SU-DHL-6 (cell line): ENCODE measurements around the gene TMEM244.

Experiments used
- H2AFZ ChIP-seq: fragments of 200-600 bp; sonication (generic); 2 replicates; pipeline ENCODE4 v1.6.1; 2014; ENCODE audit warnings: low read depth, mild to moderate bottlenecking, moderate library complexity, mixed read lengths, antibody characterized with exemption, low read length; ENCODE audit not compliant: severe bottlenecking
- H3F3A ChIP-seq: fragments of 200-600 bp; shearing (Covaris generic); 2 replicates; pipeline ENCODE4 v1.6.0; 2016; ENCODE audit warnings: antibody characterized with exemption, mild to moderate bottlenecking; ENCODE audit not compliant: insufficient read depth
- H3K27ac ChIP-seq: fragments of 200-600 bp; sonication (generic); 2 replicates; pipeline ENCODE4 v1.5.1; 2016; ENCODE audit warnings: low read depth, mild to moderate bottlenecking, low read length, moderate library complexity, mixed read lengths
- H3K27me3 ChIP-seq: fragments of 200-600 bp; sonication (generic), shearing (Covaris generic); 2 replicates; pipeline ENCODE4 v1.6.0; 2014; ENCODE audit warnings: mild to moderate bottlenecking, low read length
- H3K36me3 ChIP-seq: fragments of 200-600 bp; sonication (generic); 2 replicates; pipeline ENCODE4 v1.6.1; 2014; ENCODE audit warnings: mild to moderate bottlenecking, low read length, mixed read lengths
- H3K4me2 ChIP-seq: fragments of 300-600, 200-600 bp; shearing (Covaris generic), sonication (generic); 2 replicates; pipeline ENCODE4 v1.6.0; 2014; ENCODE audit warnings: low read length, low read depth, mild to moderate bottlenecking; ENCODE audit not compliant: poor library complexity, severe bottlenecking
- H3K4me3 ChIP-seq: fragments of 200-600 bp; sonication (generic); 2 replicates; pipeline ENCODE4 v1.5.1; 2014; ENCODE audit warnings: antibody characterized with exemption, low read length, mild to moderate bottlenecking, mixed read lengths; ENCODE audit not compliant: insufficient read depth, poor library complexity, severe bottlenecking
- H3K79me2 ChIP-seq: fragments of 200-600 bp; sonication (generic); 2 replicates; pipeline ENCODE4 v1.6.1; 2014; ENCODE audit warnings: mild to moderate bottlenecking, low read length, moderate library complexity; ENCODE audit not compliant: insufficient read depth
- H3K9ac ChIP-seq: fragments of 200-600 bp; sonication (generic); 2 replicates; pipeline ENCODE4 v1.7.0; 2014; ENCODE audit warnings: mild to moderate bottlenecking, low read length
- H3K9me2 ChIP-seq: fragments of 200-600 bp; sonication (generic); replicated peaks from 2 replicates; pipeline ENCODE4 v1.6.1; 2014; ENCODE audit warnings: low read length; ENCODE audit not compliant: insufficient read depth
- H3K9me3 ChIP-seq: fragments of 200-600 bp; sonication (generic); 2 replicates; pipeline ENCODE4 v1.6.1; 2014; ENCODE audit warnings: low read length, mixed read lengths; ENCODE audit not compliant: insufficient read depth
- H4K20me1 ChIP-seq: fragments of 200-600 bp; sonication (generic); 2 replicates; pipeline ENCODE4 v1.6.1; 2014; ENCODE audit warnings: low read depth, mild to moderate bottlenecking, antibody characterized with exemption, low read length, moderate library complexity, mixed read lengths
- CTCF ChIP-seq: fragments of 200-600 bp; sonication (generic); IDR thresholded peaks from one replicate; pipeline ENCODE4 v1.5.1; 2017; ENCODE audit warnings: antibody characterized with exemption, mild to moderate bottlenecking, low read length, moderate library complexity; ENCODE audit not compliant: insufficient read depth, poor library complexity, severe bottlenecking
- EZH2phosphoT487 ChIP-seq: fragments of 200-600 bp; sonication (generic), shearing (Covaris generic); conservative IDR thresholded peaks from 2 replicates; pipeline ENCODE4 v1.6.1; 2018; ENCODE audit warnings: mild to moderate bottlenecking, antibody characterized with exemption, low read length, moderate library complexity, mixed read lengths

TMEM244 gene

DNA sequence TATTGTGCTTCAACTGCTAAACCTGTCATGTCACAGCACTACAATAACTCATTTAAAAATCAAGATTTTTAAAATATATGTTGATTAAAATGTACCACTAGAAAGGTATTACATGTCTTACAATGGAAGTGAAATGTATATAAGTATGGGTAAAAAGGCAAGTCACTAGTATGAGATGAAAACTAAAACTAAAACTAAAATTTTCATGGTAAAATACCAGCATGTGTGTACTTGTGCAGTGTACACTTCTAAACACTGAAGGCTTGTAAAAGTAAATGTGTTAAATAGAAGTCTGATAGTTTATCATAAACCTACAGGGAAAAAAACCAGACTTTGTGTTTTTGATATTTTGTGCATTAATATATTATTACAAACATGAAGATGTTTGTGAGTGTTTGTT lies 13.7 kb upstream of the TMEM244 start:
- Histone ChIP-seq H3K9me3 (no peaks in the 10 kb centered on the region), H3K4me2 (no peak overlapping the region), H2AFZ (no peak overlapping the region), H4K20me1 (no peaks in the 10 kb centered on the region), H3K4me3 (no peak overlapping the region), H3K27me3 (no peaks in the 10 kb centered on the region), H3F3A (no peaks in the 10 kb centered on the region), H3K79me2 (no peaks in the 10 kb centered on the region), H3K9me2 (no peaks in the 10 kb centered on the region), H3K27ac (no peak overlapping the region), H3K36me3 (no peaks in the 10 kb centered on the region), H3K9ac (no peak overlapping the region)
- no peak for TF ChIP-seq EZH2phosphoT487
- TF ChIP-seq CTCF, result no peak

- H3K79me2 ChIP-seq, result no peaks in the 10 kb centered on the region
- TF ChIP-seq EZH2phosphoT487 (no peak), CTCF (no peak)
- H3K9me3 ChIP-seq, result no peaks in the 10 kb centered on the region
- no peaks in the 10 kb centered on the region for H3K36me3 ChIP-seq
- no peak overlapping the region for H2AFZ ChIP-seq
- H3K4me3 ChIP-seq, result no peak overlapping the region
- H4K20me1 ChIP-seq, result no peaks in the 10 kb centered on the region
- no peaks in the 10 kb centered on the region for H3F3A ChIP-seq
- no peak overlapping the region for H3K9ac ChIP-seq
- no peak overlapping the region for H3K27ac ChIP-seq
- no peaks in the 10 kb centered on the region for H3K9me2 ChIP-seq
- no peaks in the 10 kb centered on the region for H3K27me3 ChIP-seq
- H3K4me2 ChIP-seq, result no peak overlapping the region
Measured at GRCh38 chr6:129872586-129872985, 11.5 kb upstream of the TMEM244 start.

- H3K4me2 ChIP-seq, result no peak overlapping the region
- H3K4me3 ChIP-seq, result no peak overlapping the region
- no peaks in the 10 kb centered on the region for H3K9me3 ChIP-seq
- no peaks in the 10 kb centered on the region for H3K9me2 ChIP-seq
- no peak overlapping the region for H3K9ac ChIP-seq
- no peaks in the 10 kb centered on the region for H3K27me3 ChIP-seq
- TF ChIP-seq CTCF, result no peak
- TF ChIP-seq EZH2phosphoT487, result no peak
- H3K27ac ChIP-seq, result no peak overlapping the region
- H4K20me1 ChIP-seq, result no peaks in the 10 kb centered on the region
- no peaks in the 10 kb centered on the region for H3K79me2 ChIP-seq
- no peak overlapping the region for H2AFZ ChIP-seq
- H3F3A ChIP-seq, result no peaks in the 10 kb centered on the region
- no peaks in the 10 kb centered on the region for H3K36me3 ChIP-seq
Measured at GRCh38 chr6:129871221-129871620, 10.1 kb upstream of the TMEM244 start.

DNA sequence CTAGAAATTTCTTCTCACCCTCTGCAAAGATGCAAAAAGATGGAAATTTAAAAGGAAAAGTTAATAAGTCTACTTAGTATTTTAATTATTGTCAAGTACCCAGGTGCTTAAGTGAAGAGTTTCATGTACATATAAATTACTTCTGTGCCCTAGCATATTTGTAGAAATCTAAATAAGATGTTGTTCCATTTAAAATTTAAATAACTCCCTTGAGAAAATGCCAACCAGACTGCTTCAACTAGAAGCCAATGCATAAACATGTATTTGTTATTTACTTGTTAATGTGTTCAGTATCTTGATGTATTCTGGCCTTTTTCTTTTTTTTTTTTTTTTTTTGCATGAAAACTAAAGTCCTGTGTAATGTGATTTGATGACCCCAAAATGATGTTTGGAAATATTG lies 6.3 kb upstream of the TMEM244 start:
- H3K4me3 ChIP-seq, result no peak overlapping the region
- TF ChIP-seq CTCF (no peak), EZH2phosphoT487 (no peak)
- H3F3A ChIP-seq, result no peaks in the 10 kb centered on the region
- H3K27me3 ChIP-seq, result no peaks in the 10 kb centered on the region
- H3K36me3 ChIP-seq, result no peaks in the 10 kb centered on the region
- no peaks in the 10 kb centered on the region for H3K9me2 ChIP-seq
- H3K79me2 ChIP-seq, result no peaks in the 10 kb centered on the region
- H3K9me3 ChIP-seq, result no peaks in the 10 kb centered on the region
- no peak overlapping the region for H3K27ac ChIP-seq
- no peak overlapping the region for H3K4me2 ChIP-seq
- H2AFZ ChIP-seq, result no peak overlapping the region
- H4K20me1 ChIP-seq, result no peaks in the 10 kb centered on the region
- H3K9ac ChIP-seq, result no peak overlapping the region
